Glomerular visceral epithelial cell (primary cell): ENCODE results near the gene PLIN5.

ENCODE experiments used
- DNase-seq: peaks from one replicate; pipeline ENCODE4 v3.0.0-alpha.2; 2016; ENCODE audit errors: extremely low spot score

The PLIN5 gene

DNA sequence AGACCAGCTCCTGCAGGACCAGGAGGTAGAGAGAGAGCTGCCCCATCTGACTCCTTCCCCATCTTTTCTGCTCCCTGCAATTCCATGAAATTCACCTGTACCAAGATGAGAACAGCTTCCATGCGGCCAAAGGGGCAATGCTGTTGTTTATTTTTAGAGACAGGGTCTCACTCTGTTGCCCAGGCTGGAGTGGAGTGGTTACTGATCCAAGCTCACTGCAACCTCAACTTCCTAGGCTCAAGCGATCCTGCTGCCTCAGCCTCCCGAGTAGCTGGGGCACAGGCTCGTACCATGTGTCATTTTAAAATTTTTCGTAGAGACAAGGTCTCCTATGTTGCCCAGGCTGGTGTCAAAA is 13.2 kb downstream of the PLIN5 start:
- no peak for DNase-seq

DNA sequence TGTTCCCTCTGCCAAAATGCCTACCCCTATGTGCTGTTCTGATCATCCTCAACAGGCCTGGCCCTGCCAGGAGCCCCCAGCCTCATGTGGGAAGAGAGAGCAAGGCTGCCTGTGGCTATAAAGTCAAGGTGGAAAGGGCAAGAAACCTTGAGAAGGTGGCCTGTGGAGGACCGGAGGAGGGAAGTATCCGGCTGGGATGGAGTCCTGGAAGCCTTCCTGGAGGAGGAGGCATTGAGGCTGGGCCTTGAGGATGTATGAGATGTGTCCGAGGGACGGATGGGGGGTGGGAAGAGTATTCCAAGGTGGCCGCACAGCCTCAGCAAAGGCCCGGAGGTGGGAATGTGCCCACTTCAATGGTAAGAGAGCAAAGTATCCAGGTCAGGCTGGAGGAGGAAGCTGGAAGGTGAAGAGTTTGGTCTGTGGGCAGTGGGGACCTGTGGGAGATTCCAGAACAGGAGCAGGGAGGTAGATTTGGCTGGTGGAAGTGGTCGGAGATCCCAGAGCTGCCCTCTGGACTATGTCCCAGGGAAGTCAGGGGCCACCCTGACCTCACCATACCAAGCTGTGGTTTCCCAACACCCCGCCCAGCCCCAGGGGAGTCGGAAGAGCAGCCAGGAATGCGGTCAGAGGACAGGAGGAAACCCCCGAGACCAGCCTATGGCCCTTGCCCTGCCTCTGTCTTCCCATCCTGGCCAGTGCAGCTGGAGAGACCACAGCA is 13.7 kb downstream of the PLIN5 start:
- peak; percentile 79 for DNase-seq

DNA sequence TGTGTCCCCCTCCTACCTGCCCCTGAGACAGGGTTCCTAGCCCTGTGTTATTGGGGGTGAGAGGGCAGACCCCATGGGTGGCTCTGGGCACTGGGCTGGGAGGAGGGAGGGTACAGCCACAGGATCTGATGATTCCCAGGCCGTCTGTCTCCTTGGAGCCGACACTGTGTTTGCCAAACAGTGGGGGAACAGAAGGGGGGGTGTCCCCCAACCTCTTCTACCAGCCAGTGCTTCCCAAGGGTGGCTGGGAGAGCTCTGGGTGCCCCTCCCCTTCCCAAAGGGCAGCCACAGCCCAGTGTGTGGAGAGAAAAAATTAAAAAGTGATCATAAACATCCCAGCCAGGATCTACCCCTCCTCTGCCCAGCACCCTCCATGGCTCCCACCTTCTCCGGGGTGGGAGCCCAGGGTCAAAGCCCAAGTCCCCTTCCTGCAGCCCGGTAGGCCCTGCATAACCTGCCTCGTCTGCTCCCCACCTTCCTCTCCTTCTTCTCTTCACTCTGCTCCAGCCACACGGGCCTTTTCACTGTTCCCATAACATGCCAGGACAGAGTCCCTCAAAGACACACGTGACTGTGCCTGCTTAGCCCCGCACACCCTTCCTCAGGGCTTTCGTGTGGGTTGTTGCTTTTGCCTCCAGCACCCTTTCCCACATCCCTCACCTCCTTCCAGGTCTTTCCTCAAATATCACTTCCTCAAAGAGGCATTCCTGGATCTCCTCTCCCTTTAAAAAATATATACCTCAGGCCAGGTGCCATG is 15.3 kb downstream of the PLIN5 start:
- DNase-seq = no peak

DNA sequence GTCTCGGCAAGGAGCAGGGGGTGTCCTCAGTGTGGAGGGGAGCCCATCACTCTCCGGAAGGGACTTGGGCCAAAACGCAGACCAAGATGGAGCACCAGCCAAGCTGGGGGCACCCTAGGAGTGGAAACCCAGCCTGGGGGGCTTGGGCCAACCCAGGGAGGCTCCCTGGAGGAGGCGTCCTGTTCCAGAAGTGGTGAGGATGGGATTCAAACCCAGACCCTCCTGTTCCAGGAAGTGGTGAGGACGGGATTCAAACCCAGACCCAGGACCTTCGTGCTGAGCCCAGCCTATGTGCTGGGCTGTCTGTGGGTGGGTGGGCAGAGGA is 15.9 kb downstream of the PLIN5 start:
- DNase-seq = no peak

DNA sequence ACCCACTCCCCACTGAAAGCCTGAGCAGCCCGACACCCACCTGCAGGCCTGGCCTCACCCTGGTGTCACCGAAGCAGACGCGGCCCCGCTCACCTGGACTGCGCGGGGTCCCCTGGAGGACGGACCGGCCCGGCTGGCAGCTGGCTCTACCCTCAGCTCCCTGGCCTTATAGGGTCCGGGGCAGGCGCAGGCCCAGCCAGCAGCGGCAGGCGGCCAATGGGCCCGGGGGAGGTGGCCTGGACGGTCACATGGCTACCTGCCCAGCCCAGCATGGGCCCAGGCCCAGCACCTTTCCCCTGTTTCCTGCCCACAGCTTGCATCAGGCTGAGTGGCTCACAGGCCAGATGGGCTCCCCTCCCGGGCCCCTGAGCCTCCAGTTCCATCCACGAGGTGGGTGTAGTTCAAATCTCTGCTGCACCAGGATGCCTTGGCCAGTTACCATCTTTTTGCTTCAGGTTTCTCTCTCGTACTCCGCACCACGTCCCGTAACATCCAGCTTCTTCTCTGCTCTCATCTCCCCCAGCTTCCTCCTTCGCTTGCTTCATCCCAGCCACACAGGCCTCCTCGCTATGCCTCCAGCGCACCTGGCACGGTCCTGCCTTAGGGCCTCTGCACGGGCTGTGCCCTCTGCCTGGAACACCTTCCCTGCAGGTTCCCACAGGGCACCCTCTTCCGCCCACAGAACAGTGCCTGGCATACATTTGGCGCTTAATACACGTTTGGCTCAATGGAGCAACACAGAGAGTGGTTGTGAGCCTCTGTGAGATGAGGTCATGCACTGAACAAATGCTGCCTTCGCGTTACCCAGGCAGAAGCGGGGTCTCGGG is 16.5 kb downstream of the PLIN5 start, which contains the start of gene PLIN4:
PLIN4 (minus strand) TSS at position 142 of the 827 bp plus-strand sequence. CDS start 214 bp downstream, outside the sequence.
- DNase-seq = no peak

DNA sequence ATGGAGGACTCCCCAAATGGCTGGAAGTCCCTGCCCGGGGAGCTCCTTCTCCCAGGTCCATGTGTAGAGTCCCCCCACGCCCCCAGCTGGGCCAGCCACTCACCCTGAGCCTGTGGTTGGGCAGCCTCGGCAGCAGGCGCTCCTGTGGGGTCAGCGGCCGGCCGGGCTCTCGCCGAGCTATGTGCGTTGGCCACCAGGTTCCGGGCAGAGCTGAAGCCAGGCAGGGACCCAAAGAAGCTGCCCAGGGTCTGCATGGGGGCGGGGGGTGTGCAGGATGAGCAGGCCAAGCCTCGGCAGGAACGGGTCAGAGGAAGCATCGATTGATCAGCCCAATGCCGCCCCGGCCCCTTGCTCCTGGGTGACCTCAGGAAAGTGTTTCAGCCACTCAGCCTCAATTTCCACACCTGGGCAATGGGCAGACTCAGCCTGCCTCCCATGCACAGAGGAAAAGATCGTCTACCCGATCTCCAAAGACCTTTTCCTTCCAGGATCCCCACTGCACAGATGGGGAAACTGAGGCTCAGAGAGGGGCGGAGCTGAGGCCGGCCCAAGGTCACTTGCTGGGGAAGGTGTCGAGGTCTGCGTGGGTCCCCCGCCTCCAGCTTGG is 17.5 kb downstream of the PLIN5 start:
- no peak for DNase-seq

DNA sequence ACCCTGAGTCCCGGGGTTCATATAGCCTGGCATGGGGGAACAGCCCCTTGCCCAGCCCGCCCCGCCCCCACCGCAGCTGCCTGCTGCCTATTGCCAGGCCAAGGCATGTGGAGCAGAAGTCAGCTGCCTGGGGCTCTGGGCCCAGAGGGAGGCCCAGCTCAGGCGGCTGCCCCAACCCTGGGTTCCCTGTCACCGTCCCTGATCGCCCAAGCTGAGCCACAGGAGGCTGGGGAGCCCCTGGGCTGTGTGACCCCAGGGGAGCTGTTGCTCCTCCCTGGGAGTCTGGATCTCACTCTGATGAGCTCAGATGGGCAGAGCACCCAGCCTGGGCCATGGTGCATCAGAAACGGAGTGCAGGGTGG is 18.1 kb downstream of the PLIN5 start:
- no peak for DNase-seq

DNA sequence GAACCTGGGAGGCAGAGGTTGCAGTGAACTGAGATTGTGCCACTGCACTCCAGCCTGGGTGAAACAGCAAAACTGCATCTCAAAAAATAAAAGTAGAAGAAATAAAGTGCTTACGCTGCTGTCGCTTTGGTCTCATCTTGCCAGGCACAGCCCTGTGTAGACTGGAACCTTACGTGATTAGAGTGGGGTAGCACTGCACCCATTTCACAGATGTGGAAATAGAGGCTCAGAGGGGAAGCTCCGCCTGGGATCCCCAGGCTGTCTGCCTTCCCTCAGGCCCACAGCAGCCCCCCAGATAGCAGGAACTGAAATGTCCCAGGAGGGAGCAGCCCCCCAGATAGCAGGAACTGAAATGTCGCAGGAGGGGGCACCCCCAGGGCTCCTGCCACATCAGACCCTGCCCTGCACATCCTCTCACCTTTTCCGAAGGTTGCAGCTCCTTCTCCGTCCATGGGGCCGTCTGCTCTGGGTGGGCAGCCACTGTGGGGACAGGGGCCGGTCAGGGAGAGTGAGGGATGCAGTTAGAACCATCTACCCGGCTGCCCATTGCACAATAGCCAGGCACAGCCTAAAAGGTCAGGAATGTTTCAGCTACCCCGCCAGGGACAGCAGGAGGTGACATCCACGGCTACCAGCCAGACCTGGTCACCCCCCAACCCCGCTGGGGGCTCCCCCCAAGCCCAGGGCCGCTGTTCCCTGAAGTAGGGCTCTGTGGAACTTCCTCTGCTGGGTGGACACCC is 18.7 kb downstream of the PLIN5 start:
- DNase-seq = no peak

DNA sequence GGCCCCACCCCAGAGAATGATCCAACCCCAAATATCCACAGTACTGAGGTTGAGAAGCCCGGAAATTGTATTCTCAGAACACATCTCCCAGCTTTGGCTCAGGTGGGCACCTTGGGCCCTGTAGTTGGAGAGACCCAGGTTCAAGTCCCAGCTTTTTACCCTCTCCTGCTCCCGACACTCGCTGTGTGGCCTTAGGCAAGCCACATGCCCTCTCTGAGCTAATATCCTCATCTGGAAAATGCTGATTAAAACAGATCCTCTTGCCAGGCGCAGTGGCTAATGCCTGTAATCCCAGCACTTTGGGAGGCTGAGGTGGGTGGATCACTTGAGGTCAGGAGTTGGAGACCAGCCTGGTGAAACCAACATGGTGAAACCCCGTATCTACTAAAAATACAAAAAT is 19.3 kb downstream of the PLIN5 start:
- no peak for DNase-seq

DNA sequence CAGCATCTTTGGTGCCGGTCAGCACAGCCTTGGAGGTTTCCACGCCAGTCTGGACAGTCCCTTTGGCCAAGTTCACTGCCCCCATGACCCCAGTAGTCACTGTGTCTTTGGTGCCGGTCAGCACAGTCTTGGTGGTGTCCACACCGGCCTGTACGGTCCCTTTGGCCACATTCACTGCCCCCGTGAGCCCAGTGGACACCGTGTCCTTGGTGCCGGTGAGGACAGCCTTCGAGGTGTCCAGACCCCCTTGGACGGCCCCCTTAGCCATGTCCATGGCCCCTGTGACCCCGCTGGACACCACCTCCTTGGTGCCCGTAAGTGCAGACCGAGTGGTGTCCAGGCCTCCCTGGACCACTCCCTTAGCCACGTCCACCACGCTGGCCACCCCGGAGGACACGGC is 21.8 kb downstream of the PLIN5 start:
- no peak for DNase-seq

DNA sequence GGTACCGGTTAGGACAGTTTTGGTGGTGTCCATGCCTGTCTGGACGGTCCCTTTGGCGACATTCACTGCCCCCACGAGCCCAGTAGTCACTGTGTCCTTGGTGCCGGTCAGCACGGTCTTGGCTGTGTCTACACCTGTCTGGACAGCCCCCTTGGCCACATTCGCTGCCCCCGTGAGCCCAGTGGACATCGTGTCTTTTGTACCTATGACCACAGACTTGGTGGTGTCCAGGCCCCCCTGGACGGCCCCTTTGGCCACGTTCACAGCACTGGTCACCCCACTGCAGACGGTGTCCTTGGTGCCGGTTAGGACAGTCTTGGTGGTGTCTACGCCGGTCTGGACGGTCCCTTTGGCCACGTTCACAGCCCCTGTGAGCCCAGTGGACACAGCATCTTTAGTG is 23.0 kb downstream of the PLIN5 start:
- no peak for DNase-seq

DNA sequence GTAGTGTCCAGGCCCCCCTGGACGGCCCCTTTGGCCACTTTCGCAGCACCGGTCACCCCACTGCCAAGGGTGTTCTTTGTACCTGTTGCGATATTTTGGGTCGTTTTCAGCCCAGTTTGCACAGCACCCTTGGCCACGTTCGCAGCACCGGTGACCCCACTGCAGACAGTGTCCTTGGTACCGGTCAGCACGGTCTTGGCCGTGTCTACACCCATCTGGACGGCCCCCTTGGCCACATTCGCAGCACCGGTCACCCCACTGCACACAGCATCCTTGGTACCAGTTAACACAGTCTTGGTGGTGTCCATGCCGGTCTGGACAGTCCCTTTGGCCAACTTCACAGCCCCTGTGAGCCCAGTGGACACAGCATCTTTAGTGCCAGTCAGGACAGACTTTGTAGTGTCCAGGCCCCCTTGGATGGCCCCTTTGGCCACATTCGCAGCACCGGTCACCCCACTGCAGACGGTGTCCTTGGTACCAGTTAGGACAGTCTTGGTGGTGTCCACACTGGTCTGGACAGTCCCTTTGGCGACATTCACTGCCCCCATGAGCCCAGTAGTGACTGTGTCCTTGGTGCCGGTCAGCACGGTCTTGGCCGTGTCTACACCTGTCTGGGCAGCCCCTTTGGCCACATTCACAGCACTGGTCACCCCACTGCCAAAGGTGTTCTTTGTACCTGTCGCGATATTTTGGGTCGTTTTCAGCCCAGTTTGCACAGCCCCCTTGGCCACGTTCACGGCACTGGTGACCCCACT is 23.5 kb downstream of the PLIN5 start:
- no peak for DNase-seq

DNA sequence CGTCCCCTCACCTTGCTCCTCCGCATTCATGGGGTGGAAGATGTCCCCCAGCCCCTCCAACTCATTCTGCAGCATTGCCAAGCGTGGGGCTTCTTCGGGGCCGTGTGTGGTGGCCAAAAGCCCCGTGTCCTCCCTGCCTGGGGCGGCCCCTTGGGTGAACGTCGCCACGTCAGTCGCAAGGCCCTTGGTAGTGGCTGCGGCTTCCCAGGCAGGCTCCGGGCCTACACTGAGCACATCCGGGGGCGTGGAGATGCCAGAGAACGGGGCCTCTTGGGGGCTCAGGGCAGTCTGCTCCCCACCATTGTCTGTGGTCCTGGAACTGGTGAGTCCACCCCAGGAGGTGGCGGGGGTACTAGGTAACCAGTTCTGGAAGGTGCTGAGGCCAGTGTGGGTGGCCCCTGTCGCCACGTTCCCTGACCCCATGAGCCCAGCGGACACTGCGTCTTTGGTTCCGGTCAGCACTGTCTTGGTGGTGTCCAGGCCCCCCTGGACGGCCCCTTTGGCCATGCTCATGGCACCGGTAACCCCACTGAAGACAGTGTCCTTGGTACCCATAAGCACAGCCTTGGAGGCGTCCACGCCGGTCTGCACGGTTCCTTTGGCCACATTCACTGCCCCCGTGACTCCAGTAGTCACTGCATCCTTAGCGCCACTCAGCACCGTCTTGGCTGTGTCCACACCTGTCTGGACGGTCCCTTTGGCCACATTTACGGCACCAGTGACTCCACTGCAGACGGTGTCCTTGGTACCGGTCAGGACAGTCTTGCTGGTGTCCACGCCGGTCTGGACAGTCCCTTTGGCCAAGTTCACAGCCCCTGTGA is 24.4 kb downstream of the PLIN5 start:
- no peak for DNase-seq

DNA sequence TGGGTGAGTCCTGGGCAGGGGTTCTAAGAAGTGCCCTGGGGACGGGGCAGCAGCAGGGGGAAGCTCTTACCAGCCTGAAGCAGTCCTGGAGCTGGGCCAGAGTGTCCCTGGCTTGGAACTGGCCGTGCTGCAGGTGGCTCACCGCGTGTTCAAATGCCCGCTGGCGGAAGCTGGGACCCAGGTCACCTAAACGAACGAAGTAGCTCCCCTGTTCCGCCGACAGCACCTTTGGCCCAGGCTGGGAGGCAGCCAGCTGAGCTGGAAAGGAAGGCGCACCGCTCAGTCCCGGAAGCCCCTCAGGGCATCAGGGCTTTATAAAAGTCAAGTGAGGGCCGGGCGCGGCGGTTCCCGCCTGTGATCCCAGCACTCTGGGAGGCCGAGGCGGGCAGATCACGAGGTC is 26.3 kb downstream of the PLIN5 start:
- DNase-seq = no peak

DNA sequence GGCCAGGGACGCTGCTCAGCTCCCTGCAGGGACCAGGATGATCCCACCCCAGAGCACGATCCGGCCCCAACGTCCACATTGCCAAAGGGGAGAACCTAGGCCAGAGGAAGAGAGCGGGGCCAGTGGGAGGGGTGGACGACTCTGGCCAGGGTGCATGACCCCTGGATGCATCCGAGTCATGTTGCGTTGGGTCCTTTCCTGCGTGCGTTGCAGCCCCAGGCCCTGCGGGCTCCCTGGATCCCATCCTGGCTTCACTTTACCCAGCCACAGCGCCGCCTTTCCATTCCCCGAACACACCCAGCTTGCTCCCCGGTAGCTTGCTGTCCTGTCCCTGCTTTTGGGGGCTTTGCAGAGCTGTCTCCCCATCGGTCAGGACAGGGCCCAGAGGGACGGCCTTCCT is 27.2 kb downstream of the PLIN5 start:
- no peak for DNase-seq

DNA sequence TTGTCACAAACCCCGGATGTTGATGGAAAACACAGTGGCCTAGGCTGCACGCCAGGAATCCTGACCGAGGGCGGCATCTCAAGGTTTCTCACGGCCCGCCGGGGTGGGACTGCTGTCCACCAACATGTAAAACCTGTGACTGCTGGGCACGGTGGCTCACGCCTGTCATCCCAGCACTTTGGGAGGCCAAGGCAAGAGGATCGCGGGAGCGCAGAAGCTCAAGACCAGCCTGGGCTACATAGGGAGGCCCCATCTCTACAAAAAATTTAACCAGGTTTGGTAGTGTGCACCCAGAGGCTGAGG is 27.9 kb downstream of the PLIN5 start:
- DNase-seq = no peak

DNA sequence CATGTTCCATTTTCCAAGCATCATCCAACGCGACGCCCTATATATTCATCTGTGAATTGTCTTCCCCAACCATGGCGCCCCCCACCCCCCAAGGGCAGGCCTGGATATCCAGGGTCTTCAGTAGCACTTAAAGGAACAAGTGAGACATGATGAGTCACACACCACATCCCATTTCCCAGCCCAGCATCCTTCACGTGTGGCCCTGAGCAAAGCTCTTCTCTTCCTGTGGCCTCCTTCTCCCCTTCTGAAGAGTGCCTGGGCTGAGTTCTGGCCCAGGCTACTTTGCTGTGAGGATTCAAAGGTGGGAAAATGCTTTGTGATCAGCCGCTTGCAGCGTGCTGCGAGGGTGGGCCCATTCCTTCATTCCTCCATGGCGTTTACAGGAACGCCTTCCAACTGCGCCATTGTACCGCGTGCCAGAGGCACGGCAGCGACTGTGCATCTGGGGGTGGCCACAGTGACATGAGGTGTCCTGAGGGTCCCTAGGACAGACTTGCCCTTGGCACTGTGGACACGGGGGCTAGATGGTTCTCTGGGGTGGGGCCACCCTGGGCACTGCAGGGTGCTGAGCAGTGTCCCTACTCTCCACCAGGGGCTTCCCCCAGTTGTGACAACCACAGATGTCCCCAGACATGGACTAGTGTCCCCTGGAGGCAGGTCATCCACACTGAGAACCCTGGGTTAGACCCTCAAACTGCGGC is 28.4 kb downstream of the PLIN5 start:
- DNase-seq = peak; percentile 58

DNA sequence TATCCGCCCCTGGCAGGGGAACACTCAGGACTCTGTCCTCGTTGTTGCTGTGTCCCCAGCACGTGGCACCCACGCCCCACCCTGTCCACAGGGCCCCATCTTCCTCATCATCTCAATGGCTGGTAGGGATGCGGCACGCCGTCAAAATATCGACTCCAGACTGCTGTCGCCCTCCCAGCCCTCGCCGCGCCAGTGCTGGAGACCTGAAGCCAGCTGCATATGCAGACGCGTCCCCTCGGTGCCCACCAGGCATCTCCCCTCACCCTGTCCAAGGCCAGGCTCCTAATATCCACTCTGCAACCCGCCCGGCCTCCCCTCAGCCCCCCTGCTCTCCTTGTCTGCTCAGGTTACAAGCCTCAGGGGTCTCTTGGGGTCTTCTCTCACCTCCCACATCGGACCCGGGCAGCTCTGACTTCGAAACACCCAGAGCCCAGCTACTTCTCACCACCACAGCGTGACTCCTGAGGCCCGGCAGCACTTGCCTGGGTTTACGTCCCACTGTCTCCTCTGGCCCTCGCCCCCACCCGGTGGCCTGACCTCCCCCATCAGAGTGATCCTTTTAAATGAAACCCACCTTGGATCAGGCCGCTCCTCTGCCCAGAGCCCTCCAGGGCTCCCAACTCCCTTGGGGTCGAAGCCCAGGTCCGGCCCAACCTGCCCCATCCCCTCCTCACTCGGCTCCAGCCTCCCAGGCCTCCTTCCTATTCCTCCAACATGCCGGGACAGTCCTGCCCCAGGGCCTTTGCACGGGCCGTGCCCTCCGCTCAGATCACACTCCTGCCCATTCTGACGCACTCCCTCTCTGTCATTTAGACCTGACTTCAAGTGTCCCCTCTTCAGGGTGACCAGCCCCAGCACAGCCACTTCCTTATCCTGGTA is 29.2 kb downstream of the PLIN5 start:
- no peak for DNase-seq
